Eye (tissue), 1 donor: ENCODE data around the gene LBH.

ENCODE experiments used
- DNase-seq: peaks from one replicate; pipeline ENCODE4 v3.0.0-alpha.2; 2015

LBH gene

GRCh38 chr2:30235859-30236535 lies 4.7 kb downstream of the LBH start:
- DNase-seq: no peak

- DNase-seq: no peak
These were observed 5.4 kb downstream of the LBH start for GRCh38 chr2:30236591-30237238.

- DNase-seq: no peak
These were observed 6.1 kb downstream of the LBH start for GRCh38 chr2:30237239-30237965.

- no peak for DNase-seq
These were observed 6.8 kb downstream of the LBH start for GRCh38 chr2:30237966-30238800.

- DNase-seq: peak; percentile 86
These were observed 8.1 kb downstream of the LBH start for GRCh38 chr2:30239308-30239985.

- no peak for DNase-seq
These were observed 8.8 kb downstream of the LBH start for GRCh38 chr2:30239986-30240752.

- DNase-seq: no peak
These were observed 11.9 kb downstream of the LBH start for GRCh38 chr2:30243231-30243630.

GRCh38 chr2:30245364-30245763 lies 14.0 kb downstream of the LBH start:
- DNase-seq: no peak

GRCh38 chr2:30248791-30249190 lies 17.5 kb downstream of the LBH start:
- no peak for DNase-seq

GRCh38 chr2:30249354-30249753 lies 18.0 kb downstream of the LBH start:
- no peak for DNase-seq

GRCh38 chr2:30250421-30250820 lies 19.1 kb downstream of the LBH start:
- no peak for DNase-seq

- DNase-seq: peak; percentile 76
These were observed 21.7 kb downstream of the LBH start for GRCh38 chr2:30252723-30253701.

- DNase-seq: no peak
These were observed 22.7 kb downstream of the LBH start for GRCh38 chr2:30253873-30254684.

- no peak for DNase-seq
These were observed 23.3 kb downstream of the LBH start for GRCh38 chr2:30254685-30255001.

GRCh38 chr2:30255026-30255425 lies 23.7 kb downstream of the LBH start:
- DNase-seq: no peak

GRCh38 chr2:30255466-30256408 lies 24.4 kb downstream of the LBH start:
- peak; percentile 32 for DNase-seq

GRCh38 chr2:30257266-30258214 lies 26.2 kb downstream of the LBH start:
- no peak for DNase-seq
